NT2/D1 (cell line): ENCODE measurements around the gene FRY.

ENCODE experiments used
- SUZ12 ChIP-seq: IDR thresholded peaks from 2 replicates; pipeline ENCODE4 v1.6.1; 2011; ENCODE audit not compliant: insufficient read length, insufficient read depth; ENCODE audit errors: extremely low read depth
- YY1 ChIP-seq: IDR thresholded peaks from 2 replicates; pipeline ENCODE4 v1.6.1; 2011; ENCODE audit not compliant: insufficient read length, insufficient read depth
- ZNF274 ChIP-seq: IDR thresholded peaks from 2 replicates; pipeline ENCODE4 v1.6.1; 2011; ENCODE audit warnings: mild to moderate bottlenecking, low read depth, low read length

DNA sequence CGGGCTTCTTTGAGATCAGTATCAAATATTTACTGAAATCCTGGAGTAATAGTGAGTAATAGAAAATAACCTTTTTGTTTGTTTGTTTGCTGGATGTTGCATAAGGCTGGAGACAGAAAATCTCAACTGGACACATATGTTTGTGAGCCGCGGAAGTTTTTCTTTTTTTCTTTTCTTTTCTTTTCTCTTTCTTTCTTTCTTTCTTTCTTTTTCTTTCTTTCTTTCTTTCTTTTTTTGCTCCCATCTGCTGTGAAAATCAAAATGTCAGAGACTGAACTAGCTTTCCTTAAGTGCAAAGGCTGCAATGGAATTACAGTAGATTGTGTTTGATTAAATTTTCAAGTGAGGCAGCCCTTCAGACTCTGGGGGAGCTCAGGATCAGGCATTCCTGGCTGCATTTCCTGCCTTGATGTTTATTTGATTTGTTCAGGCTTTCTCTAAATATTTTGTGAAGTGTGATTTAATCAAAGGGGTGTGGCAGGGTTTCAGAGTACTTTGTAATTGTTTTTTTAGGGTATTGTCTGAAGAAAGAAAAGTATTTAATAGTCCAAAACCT, 319 bp downstream of the FRY start:
- TF ChIP-seq YY1 (no peak), ZNF274 (no peak), SUZ12 (no peak)
